BE2C (cell line): ENCODE results near the gene ITGA8.

Experiments used
- DNase-seq: peaks from one replicate; pipeline ENCODE4 v3.0.0-alpha.2; 2020
- H3K27me3 ChIP-seq: fragments of 250-450 bp; sonication (Bioruptor Pico); 2 replicates; pipeline ENCODE4 v1.5.1; 2020; ENCODE audit warnings: mild to moderate bottlenecking
- H3K36me3 ChIP-seq: fragments of 250-450 bp; sonication (Bioruptor Pico); 2 replicates; pipeline ENCODE4 v1.5.1; 2020; ENCODE audit warnings: mild to moderate bottlenecking
- H3K4me1 ChIP-seq: fragments of 250-450 bp; sonication (Bioruptor Pico); 2 replicates; pipeline ENCODE4 v1.5.1; 2020
- H3K4me3 ChIP-seq: 2 replicates; pipeline ENCODE4 v1.5.1; 2011; ENCODE audit warnings: low read depth, low read length
- H3K9me3 ChIP-seq: fragments of 250-450 bp; sonication (Bioruptor Pico); 2 replicates; pipeline ENCODE4 v1.5.1; 2020
- CTCF ChIP-seq: IDR thresholded peaks from 2 replicates; pipeline ENCODE4 v1.5.1; 2012; ENCODE audit warnings: mild to moderate bottlenecking, low read depth, low read length

ITGA8 gene

GRCh38 chr10:15595260-15595659 lies 124.5 kb downstream of the ITGA8 start:
- Histone ChIP-seq H3K27me3 (peaks cover 4% of the 10 kb centered on the region), H3K4me1 (no peaks in the 10 kb centered on the region), H3K9me3 (no peaks in the 10 kb centered on the region), H3K36me3 (no peaks in the 10 kb centered on the region), H3K4me3 (no peak overlapping the region)
- no peak for TF ChIP-seq CTCF
- DNase-seq, result no peak

GRCh38 chr10:15591937-15592336 lies 127.8 kb downstream of the ITGA8 start:
- Histone ChIP-seq H3K9me3 (no peaks in the 10 kb centered on the region), H3K4me3 (no peak overlapping the region), H3K27me3 (no peaks in the 10 kb centered on the region; the same call in 1 of the 2 replicates), H3K36me3 (no peaks in the 10 kb centered on the region), H3K4me1 (no peaks in the 10 kb centered on the region)
- no peak for DNase-seq
- no peak for TF ChIP-seq CTCF

- Histone ChIP-seq H3K4me1 (no peaks in the 10 kb centered on the region), H3K27me3 (no peaks in the 10 kb centered on the region; the same call in 1 of the 2 replicates), H3K9me3 (no peaks in the 10 kb centered on the region), H3K4me3 (no peak overlapping the region), H3K36me3 (no peaks in the 10 kb centered on the region)
- TF ChIP-seq CTCF, result no peak
- no peak for DNase-seq
Measured at GRCh38 chr10:15591431-15591830, 128.3 kb downstream of the ITGA8 start.

GRCh38 chr10:15588635-15589508 lies 130.8 kb downstream of the ITGA8 start:
- H3K4me3 ChIP-seq, result no peak overlapping the region

GRCh38 chr10:15588151-15588550 lies 131.6 kb downstream of the ITGA8 start:
- no peaks in the 10 kb centered on the region for H3K27me3 ChIP-seq
- DNase-seq, result no peak
- TF ChIP-seq CTCF, result no peak
- no peaks in the 10 kb centered on the region for H3K9me3 ChIP-seq
- no peaks in the 10 kb centered on the region for H3K36me3 ChIP-seq
- no peak overlapping the region for H3K4me3 ChIP-seq
- no peaks in the 10 kb centered on the region for H3K4me1 ChIP-seq

More at GRCh38 chr10:15588635-15589508, 130.8 kb downstream of the ITGA8 start:
- Histone ChIP-seq H3K36me3 (no peaks in the 10 kb centered on the region), H3K9me3 (no peaks in the 10 kb centered on the region), H3K4me1 (no peaks in the 10 kb centered on the region), H3K27me3 (no peaks in the 10 kb centered on the region)
- no peak for TF ChIP-seq CTCF
- no peak for DNase-seq

GRCh38 chr10:15587271-15587670 lies 132.5 kb downstream of the ITGA8 start:
- no peak for DNase-seq
- TF ChIP-seq CTCF, result no peak
- Histone ChIP-seq H3K9me3 (no peaks in the 10 kb centered on the region), H3K4me3 (no peak overlapping the region), H3K36me3 (no peaks in the 10 kb centered on the region), H3K4me1 (no peaks in the 10 kb centered on the region), H3K27me3 (no peaks in the 10 kb centered on the region)
